NCI-H1048 (cell line): ENCODE data around the gene WDR7.

ENCODE experiments used
- DNase-seq: peaks from one replicate; lab custom pipeline; 2025; lab: John Stamatoyannopoulos, UW

The WDR7 gene

DNA sequence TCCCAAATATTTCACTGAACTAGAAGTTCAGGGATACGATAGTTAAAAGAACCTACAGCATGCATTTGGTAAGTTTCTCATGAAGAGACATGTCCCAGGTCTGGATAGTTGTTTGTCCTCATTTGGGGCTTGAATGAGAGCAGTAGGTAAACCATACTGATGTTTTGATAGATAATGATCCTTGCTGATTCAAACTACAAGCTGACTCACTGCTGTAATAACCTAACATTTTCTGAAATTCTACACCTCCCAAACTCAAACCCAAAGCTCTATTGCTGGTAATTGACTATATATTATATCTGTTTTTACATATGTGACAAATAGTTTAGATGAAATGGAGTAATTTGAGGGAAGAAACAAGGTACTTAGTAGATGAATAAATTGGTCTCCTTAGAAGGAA is 341.6 kb downstream of the WDR7 start:
- no peak for DNase-seq

DNA sequence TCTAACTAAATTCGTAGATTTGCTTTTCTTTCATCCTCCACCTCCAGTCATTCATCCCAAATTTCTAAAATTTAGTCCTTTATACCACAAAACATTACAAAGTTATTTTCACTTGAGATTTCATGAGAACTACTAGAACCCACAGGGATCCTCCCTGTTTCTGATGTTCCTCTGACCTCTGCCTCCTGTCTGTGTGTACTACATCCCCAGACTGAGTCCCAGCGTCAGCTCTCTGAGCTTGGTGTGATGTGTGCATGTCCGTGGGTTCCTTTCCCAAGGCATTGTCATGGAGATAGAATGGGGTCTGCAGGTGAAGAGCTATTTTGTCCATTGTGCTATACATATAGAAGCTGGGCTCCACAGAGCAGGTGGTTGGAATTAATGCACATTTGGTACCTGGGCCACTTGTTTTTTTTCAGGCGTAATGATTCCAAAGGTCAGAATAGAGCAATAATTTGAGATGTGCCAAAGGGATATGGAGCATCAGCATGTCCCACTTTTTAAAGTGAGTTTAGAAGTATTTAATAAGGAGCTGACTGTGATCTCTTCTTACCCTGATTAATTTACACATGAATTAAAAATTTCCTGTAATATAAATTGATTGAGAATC is 344.5 kb downstream of the WDR7 start:
- DNase-seq: no peak

DNA sequence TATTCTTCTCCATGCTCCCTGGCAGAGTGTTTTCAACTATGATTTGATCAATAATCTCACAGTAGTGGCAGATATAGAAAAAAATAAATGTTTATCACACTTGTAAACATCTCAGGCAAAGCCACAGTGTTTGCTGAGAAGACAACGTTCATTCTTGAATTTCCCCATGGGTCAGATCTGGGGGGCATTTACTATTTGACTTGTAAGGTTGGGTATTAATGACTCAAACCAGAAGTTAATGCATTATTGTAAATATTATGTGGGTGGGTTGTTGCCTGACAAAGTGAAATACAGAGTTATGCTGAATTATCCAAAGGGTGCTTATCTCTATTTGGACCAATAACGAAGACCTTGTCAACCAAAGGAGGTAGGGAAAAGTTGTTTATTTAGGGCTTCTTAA is 346.0 kb downstream of the WDR7 start:
- no peak for DNase-seq

DNA sequence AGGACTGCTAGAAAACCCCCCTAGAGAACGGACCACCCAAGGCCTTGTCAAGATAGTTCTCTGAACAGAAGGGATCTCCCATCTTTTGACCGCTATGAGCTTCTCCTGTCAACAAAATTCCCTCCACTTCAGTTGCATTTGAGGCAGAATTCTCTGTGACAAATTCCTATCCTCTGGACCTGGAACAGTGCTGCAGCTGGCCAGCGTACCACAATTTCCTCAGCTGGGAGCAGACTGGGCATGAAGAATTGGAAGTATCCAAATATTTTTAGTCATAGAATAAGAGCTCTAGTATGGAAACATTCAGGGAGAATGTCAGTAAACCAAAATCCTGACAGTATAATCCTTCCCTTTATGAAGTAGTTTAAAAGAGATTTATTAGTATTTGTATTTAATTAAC is 348.7 kb downstream of the WDR7 start:
- DNase-seq: no peak

DNA sequence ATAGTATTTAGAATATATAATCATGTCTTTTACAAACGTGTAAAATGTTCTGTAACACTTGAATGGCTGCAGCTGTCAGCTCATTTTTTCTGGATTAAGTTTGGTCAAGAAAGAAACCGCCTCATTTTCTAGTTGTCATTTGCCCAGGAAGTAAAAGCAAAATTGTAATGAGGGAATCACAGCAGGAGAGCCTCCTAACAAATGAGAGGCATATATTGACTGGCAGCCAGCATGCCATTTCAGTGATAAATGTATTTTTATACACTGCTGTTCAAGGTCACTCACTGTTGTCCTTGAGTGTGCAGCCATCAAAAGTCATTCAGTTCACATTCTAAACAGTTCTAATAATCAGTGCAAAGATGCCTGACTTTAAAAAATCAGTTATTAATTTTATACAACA is 351.5 kb downstream of the WDR7 start:
- DNase-seq: no peak

DNA sequence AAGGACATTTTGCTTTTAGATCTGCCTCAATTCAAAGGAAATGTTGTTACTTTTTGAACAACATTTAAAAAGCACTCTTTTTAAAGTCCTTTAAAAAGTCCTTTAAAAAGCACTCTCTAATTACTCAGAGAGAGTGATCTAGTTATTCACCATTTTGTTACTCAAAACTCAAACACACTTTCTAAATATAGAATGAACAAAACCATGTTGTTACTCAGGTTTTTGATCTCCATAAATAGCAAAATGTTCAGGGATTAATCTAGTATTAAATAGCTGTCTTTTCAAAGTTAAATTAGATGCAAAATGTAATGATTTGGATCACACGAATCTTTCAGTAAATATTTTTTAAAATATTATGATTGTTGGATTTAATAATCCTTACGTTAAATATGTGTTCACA is 352.2 kb downstream of the WDR7 start:
- no peak for DNase-seq

DNA sequence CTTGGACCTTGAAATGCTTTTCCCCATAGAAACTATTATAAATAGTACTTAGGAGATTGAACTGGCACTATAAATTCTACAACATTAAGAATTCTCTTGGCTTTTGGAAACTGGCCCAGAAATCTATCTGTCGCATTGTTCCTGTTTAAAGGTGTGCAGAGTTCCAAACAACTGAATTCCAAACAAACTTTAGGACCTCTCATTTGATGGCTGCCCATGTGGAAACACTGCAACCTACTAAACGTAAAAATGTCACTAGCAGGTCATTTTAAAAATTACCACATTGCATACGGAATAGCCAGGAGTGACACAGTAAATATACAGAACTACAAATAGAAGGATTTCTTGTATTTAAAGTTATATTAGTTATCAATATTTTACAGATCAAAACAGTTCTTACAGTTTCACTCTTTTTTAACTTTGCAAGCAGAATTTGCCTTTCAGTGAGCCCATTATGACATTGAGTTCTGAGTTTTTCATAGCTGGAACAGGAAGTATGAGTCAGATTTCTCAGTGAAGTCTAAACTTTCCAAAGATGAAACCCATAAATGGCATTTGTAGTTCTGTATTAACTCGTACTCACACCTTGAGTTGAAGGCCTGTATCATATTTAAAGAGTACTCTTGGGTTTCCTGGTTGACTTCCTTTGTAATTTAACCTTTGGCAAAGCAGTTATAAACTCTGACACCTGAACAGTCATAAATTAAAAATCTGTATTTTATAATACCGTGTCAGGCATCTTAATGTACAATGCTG is 353.4 kb downstream of the WDR7 start:
- no peak for DNase-seq

DNA sequence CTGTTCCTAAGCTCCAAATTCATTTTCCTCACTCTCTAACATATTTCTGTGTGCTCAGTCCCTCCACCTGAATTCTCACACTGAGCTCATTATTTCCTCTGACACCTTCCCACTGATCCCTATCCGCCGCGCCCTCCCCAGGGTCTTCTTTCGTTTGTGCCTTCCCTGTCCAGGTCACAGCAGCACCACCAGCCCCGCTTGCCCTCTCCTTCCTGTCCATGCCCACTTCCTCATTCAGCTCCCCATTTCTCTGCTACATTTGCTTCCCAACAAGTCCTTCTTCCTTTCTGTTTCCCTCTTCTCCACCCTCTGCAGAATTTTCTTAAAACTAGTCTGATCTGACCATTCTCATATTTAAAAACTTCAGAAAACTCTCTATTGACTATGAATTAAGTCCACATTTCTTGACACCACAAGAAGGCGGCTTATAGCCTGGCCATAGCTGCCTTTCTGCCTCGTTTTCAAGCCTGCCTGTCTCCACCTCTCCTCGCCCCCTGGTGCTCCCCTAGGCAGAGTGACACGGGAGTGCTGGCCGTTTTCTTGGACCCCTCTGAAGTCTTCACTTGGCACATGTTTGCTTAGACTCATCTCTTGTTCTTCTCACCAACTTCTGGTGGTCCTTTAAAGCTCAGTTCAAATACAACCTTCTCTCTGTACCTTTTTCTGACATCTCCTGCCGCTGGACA is 357.0 kb downstream of the WDR7 start:
- no peak for DNase-seq

DNA sequence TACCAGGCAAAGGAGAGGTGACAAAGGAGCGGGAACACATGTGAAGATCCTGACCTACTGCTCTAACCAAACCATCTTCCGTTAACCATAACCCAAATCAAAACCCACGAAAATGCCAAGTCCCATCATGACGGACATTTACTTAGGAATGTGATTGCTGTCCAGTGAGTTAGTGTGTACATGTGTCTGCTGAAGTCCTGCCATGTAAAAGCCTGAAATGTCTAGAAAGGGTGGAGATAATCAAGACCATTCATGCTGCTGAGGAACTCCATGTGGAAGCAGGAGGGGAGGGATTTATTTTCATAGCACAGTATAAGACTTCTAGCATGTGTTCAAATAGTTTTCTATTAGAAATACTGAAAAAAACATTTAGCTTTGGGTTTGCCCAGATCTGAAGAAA is 358.7 kb downstream of the WDR7 start:
- DNase-seq: no peak

DNA sequence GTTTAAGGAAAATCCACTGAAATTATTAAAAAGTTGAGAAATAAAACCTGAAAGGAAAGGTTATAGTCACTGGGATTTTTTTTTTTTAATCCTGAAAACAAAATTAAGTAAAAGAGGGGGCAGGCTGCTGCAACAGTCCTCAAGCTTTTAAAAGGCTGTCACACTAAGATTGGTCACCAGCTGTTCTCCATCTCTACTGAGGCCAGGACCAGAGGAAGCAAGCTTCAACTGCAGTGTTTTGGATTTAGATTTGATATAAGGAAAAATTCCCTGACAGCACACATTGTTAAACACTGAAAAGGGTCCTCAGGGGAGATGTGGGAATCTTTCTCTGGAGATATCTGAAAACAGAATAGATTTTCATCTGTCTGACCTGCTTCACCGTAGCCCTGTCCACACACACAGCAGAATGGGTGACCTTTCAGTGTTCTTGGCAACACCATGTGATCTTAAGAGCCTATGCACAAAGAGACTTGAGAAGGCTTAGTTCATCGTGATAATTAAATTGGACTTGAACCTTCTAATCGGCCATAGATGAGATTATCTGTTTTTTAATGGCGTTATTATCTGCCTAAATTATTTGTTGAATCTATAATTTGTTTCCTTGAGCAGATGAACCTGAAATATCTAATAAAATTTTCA is 363.7 kb downstream of the WDR7 start:
- DNase-seq: no peak

DNA sequence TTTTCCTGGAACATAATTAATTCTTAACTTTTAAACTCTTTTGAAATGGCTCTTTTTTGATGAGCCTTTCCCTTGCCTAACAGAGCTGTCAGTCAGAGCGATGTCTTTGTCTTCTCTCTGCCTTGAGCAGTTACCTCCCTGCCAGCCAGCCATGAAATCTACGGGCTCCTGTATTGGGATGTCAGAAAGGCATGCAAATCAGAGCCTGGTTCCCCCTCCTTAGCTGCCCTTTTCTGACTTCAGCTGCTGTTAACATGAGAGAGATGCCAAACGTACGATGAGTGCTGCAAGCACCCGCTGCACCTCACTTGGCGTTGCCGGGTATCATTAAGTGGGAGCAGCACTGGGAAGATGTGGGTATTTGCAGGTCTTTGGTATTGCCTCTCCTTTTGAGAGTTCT is 364.3 kb downstream of the WDR7 start:
- DNase-seq: no peak

DNA sequence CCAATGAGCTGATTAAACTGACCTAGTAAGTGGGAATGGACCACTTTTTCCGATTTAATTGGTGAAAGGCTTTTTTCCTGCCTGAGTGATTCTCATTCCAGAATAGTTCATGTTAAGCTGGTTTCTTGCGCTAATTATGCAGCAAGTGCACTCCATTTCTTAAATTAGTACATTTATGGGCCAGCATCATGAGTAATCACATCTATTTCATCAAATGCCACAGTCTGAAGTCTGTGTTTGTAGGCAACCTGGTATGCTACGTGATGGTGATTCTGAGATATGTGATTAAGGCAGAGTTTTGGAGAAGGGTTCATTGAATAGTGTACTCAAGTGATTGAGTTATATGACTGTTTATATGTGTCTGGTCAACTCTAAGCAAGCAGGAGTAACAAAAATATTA is 367.7 kb downstream of the WDR7 start:
- DNase-seq: no peak

DNA sequence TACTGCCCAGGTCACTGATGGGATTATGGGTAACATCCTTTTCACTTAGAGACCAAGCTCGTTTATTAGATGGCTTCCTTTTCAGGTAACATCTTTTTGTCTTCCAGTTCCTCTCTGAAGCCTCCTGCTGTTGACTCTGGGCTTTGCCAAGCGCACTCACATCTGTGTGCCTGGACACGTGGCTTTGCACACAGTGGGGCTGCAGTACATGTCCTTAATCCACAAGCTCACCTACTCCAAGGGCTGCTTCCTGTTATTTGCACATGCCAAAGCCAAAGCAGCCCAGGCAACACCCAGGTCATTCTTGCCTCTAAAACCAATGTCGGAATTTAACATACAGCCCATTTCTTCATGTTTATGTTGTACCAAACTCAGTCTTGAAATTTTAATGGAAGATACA is 371.6 kb downstream of the WDR7 start:
- no peak for DNase-seq

DNA sequence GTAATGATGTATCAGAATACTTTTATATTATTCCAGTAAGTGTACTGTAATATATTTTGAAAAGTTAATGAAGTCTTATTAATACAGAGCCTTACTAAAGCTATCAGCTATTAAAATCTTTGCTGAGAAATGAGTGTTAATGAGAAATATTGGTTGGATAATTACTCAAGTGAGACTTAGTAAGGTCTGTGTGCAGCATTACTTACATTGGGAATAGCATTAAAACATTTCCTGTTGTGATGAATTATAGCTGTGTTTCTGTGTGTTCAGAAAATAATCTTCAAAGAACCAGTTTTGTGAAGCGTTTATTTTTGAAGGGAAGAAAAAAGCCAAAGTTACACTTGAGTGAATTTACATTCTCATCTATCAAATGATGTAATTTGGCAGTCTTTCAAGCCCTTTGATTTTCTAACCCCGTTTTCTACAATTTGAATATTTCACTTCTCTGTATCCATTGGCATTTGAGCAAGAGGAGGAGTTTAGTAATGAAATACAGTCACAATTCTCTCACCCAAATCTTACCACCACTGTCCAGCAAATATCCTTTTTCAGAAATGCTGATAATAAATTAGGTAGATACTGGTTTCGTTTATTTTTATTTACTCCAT is 372.2 kb downstream of the WDR7 start:
- DNase-seq: no peak

DNA sequence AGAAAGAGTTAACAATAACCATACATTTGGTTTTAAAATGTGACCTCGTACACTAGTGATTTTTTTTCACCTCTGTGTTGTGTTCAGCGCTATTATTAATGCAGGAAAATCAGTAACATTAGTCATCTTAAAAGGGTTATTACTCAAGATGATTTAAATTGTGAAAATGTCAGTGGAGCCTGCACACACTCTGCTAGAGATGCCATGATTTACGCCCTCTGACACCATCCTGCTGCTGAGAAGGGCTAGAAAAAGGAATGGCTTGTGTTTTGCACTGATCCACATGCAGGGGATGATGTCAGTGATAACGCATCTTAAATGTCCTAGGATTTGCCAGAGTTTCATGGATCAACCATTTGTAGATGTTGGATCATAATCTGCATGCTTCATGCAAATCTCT is 374.4 kb downstream of the WDR7 start:
- no peak for DNase-seq

DNA sequence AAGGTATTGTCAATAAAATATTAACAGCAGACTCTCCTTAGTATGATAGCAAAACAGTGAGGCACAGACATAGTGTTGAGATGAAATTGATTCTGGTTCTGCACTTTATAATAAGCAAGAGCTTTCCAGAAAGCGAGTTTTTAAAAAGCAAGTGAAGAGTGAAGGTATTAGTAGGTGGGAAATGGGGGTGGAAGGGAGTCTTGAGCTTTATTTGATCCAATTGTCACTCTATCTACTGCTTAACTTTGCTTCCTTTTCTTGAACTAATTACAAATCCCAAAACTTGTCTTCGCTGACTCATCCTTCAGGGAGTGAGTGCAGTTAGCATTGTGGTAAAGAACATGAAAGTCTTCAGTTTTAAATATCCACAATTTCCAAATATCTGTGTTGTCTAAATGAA is 375.2 kb downstream of the WDR7 start:
- no peak for DNase-seq

DNA sequence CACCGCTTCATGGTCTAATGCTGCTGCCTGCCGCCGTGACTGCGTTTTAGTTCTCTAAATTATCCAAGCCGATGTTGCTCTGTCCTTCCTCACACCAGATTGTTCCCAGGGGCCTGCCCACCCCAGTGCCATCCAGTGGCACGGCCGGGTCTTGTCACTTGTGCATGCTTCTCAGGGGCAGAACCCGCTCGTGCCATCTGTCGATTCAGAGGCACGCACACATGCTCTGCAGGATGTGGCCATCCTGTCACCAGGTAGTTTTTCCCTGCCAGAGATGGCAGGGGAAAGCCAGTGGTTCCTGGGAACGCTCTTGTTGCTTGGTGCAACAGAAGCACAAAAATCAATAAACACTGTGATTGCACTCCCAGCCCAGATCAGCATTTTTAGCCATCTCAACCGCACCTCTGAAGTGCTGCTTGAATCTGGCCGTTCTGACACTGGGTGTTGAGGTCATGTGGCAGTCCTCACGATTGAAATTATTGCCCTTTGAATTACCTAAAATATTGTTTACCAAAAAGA is 376.1 kb downstream of the WDR7 start:
- DNase-seq: no peak

DNA sequence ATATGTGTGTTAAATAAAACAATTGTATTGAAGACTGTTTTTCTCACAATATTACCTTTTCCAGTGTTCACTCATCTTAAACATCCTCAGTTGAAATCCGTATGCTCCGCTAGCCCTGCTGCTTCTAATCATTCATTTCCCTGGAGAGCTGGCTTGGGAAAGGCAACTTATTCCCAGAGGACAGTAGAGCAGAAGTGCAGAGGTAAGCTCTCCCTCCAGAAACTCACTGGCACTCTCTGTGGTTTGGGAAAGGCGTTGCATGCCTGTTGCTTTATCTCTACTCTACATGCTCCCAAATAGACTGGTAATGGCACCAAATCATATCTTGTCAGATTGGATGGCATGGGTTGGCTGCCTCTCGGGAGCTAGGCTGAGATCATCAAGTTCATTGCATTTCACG is 378.6 kb downstream of the WDR7 start:
- no peak for DNase-seq

DNA sequence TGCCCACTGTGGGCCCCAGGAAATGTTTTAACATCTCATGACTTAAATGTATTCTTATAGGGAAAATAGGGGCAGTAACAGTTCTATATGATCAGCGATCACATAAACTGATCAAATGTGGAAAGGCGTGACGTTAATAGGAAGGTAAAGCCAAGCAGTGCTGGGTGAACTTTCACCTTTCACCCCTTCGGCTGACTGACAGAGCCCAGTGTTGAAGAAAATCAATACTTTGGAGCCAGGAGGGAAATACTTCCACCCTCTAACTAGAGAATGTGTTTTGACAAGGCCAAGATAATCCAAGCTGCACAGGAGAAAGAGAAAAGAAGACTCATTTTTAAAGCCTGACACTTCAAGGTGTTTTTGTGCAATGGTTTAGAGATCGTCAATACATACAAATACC is 379.3 kb downstream of the WDR7 start:
- DNase-seq: no peak

DNA sequence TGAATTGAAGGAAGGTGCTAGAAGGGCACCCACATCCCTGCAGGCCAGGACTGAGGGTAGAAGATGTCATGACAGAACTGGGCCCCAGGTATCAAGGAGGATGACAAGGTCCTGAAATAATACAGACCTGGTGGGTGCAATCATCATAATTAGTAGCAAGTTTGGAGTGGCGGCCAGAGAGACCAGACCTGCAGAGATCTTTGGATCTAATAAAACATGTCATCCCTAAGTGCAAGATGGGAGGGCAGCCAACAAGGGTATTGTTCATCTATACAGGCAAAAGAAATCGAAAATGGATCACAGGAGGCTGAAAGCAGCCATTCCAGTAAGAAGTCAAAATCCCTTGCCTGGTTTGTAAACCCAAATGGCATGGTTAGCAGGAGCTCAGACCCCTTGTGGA is 384.4 kb downstream of the WDR7 start:
- DNase-seq: no peak

DNA sequence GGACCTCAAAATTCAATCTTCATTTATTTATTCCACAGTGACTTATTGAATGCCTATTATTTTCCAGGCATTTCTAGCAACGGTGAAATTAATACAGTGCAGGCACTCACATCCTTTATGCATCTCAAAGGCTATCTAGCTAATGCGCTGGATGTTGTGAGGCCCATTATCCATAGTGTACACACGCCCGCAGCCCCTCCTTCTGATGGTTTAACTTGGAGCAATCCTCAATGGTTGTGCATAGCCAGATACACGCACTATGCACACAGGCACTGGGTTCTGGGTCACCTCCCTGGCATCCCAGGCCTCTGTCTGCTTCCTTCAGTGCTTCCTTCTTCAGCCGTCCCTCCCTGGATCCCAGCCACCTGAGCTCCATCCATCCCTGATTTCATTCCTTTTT is 387.2 kb downstream of the WDR7 start:
- DNase-seq: no peak

DNA sequence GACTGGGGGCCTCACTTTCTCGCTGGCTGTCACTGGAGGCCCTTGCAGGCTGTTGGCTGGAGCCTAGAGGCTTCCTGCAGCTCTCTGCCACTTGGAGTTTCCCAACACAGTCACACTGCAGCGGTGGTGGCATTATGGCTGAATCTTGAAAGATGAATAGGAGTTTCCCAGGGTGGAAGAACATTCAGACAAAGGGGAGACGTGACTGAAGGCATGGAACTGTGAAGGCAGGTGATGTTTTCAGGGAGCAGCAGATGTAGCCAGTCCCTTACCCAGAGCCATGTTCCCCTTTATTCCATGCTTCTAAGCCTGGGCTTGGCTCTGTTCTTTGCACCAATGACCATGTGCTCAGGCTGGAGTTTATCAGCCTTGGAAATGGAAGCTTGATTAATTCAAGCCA is 389.0 kb downstream of the WDR7 start:
- DNase-seq: no peak
